Thyroid gland (tissue), 4 donors: ENCODE results near the gene SH3RF1.

Experiments
- CTCF ChIP-seq, 6 experiments: fragments of 200-600 bp in 3 of 6; fragments of 450-650 bp in 3 of 6; sonication (generic) in 3 of 6; IDR thresholded peaks; one replicate each; pipeline ENCODE4 v1.5.1; 2016 to 2019; ENCODE audit warnings: antibody characterized with exemption in 6 of 6, mild to moderate bottlenecking in 2 of 6, inconsistent platforms in 1 of 6, moderate library complexity in 1 of 6
- POLR2A ChIP-seq, 2 donors: fragments of 450-650 bp; IDR thresholded peaks; one replicate each; pipeline ENCODE4 v1.6.1; 2017; ENCODE audit warnings: antibody characterized with exemption in 2 of 2, mild to moderate bottlenecking in 2 of 2, moderate library complexity in 1 of 2

- TF ChIP-seq CTCF (IDR thresholded peaks at IDR 0.05) (no peak), POLR2A (IDR thresholded peaks at IDR 0.05) (no peak)
Measured at GRCh38 chr4:169278624-169279023, 7.9 kb upstream of the SH3RF1 start.
